Trophoblast cell (in vitro differentiated cells and primary cell): Measurements from ENCODE around the gene PARD3B.

ENCODE experiments used
- DNase-seq, 2 donors: peaks; one replicate each; pipeline ENCODE4 v3.0.0-alpha.2; 2016
- H2AFZ ChIP-seq: 2 replicates; pipeline ENCODE4 v1.6.1; 2013; ENCODE audit warnings: low read length, moderate library complexity, mild to moderate bottlenecking; ENCODE audit not compliant: insufficient read depth, poor library complexity
- H2AK5ac ChIP-seq: 2 replicates; pipeline ENCODE4 v1.6.1; 2013; ENCODE audit warnings: mild to moderate bottlenecking, low read length
- H2BK120ac ChIP-seq: 2 replicates; pipeline ENCODE4 v1.6.1; 2013; ENCODE audit warnings: low read length, mild to moderate bottlenecking, moderate library complexity; ENCODE audit not compliant: insufficient read depth, poor library complexity
- H2BK12ac ChIP-seq: 2 replicates; pipeline ENCODE4 v1.6.1; 2013; ENCODE audit warnings: mild to moderate bottlenecking, low read length, moderate library complexity
- H2BK5ac ChIP-seq: 2 replicates; pipeline ENCODE4 v1.6.1; 2013; ENCODE audit warnings: low read length, low read depth, moderate library complexity, mild to moderate bottlenecking; ENCODE audit not compliant: poor library complexity
- H3K14ac ChIP-seq: 2 replicates; pipeline ENCODE4 v1.6.1; 2013; ENCODE audit warnings: mild to moderate bottlenecking, low read length
- H3K18ac ChIP-seq: 2 replicates; pipeline ENCODE4 v1.6.1; 2013; ENCODE audit warnings: mild to moderate bottlenecking, low read length
- H3K23ac ChIP-seq: 2 replicates; pipeline ENCODE4 v1.6.1; 2013; ENCODE audit warnings: low read length
- H3K27ac ChIP-seq: 2 replicates; pipeline ENCODE4 v1.5.1; 2013; ENCODE audit warnings: low read depth, mild to moderate bottlenecking, inconsistent platforms, low read length, moderate library complexity
- H3K27me3 ChIP-seq: 2 replicates; pipeline ENCODE4 v1.6.1; 2013; ENCODE audit warnings: inconsistent platforms, mild to moderate bottlenecking, low read length, moderate library complexity; ENCODE audit not compliant: insufficient read depth
- H3K36me3 ChIP-seq, 2 experiments: 1 replicate in 1 of 2; 2 replicates in 1 of 2; pipeline ENCODE4 v1.6.1; 2013; ENCODE audit warnings: low read length in 2 of 2, mild to moderate bottlenecking in 2 of 2, moderate library complexity in 1 of 2; ENCODE audit not compliant: insufficient read depth in 2 of 2, control insufficient read depth in 1 of 2
- H3K4ac ChIP-seq: 2 replicates; pipeline ENCODE4 v1.6.1; 2013; ENCODE audit warnings: low read depth, mild to moderate bottlenecking, low read length, moderate library complexity
- H3K4me1 ChIP-seq, 2 experiments: 1 replicate in 1 of 2; 2 replicates in 1 of 2; pipeline ENCODE4 v1.6.1; 2013; ENCODE audit warnings: low read length in 2 of 2, mild to moderate bottlenecking in 2 of 2, moderate library complexity in 1 of 2; ENCODE audit not compliant: insufficient read depth in 2 of 2, control insufficient read depth in 1 of 2
- H3K4me2 ChIP-seq: 2 replicates; pipeline ENCODE4 v1.6.1; 2013; ENCODE audit warnings: inconsistent platforms, mild to moderate bottlenecking, low read length, moderate library complexity
- H3K4me3 ChIP-seq: 2 replicates; pipeline ENCODE4 v1.5.1; 2013; ENCODE audit warnings: mild to moderate bottlenecking, low read depth, low read length, inconsistent platforms
- H3K79me1 ChIP-seq: one replicate; pipeline ENCODE4 v1.6.1; 2013; ENCODE audit warnings: low read length
- H3K79me2 ChIP-seq: 2 replicates; pipeline ENCODE4 v1.6.1; 2013; ENCODE audit warnings: low read length, mild to moderate bottlenecking; ENCODE audit not compliant: control insufficient read depth, insufficient read depth, poor library complexity
- H3K9ac ChIP-seq: 2 replicates; pipeline ENCODE4 v1.6.1; 2013; ENCODE audit warnings: mild to moderate bottlenecking, low read length
- H3K9me3 ChIP-seq: 2 replicates; pipeline ENCODE4 v1.6.1; 2013; ENCODE audit warnings: low read depth, mild to moderate bottlenecking, control low read depth, inconsistent platforms, low read length; ENCODE audit not compliant: insufficient read depth
- H4K12ac ChIP-seq: 2 replicates; pipeline ENCODE4 v1.6.1; 2013; ENCODE audit warnings: low read depth, mild to moderate bottlenecking, low read length, moderate library complexity
- H4K8ac ChIP-seq: 2 replicates; pipeline ENCODE4 v1.6.1; 2013; ENCODE audit warnings: low read depth, mild to moderate bottlenecking, low read length, moderate library complexity
- H4K91ac ChIP-seq: one replicate; pipeline ENCODE4 v1.6.1; 2013; ENCODE audit warnings: low read depth, mild to moderate bottlenecking, low read length, moderate library complexity
- WGBS: extraction: QIAGEN DNeasy Blood & Tissue Kit; methylation state at CpG from one replicate; pipeline ENCODE4 v1.1.7; 2013; ENCODE audit warnings: missing lambda C conversion rate; ENCODE audit not compliant: insufficient read length, insufficient coverage; ENCODE audit errors: extremely low coverage; 5-methylcytosine and 5-hydroxymethylcytosine counted together

PARD3B gene

GRCh38 chr2:205197468-205198139 is 652.3 kb downstream of the PARD3B start:
- H3K79me1 ChIP-seq = no peaks in the 10 kb centered on the region

DNA sequence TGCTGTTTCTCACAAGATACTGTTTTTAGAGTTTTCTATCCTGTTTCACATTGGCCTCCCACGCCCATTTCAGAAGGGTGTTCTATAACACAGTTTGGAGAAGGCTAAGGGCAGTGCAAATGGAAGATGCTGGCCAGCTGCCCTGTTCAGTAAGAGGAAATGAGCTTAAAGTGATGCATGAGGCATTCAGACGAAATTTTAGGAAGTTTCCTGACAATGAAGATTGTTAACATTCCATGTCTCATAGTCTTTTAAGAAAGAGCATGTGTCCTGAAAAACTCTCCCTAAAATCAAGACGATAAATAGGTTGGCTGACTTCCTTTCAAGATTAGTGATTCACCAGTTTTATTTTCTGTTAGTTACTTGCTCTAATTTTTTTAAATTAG is 652.9 kb downstream of the PARD3B start:
- H2AK5ac ChIP-seq = no peak overlapping the region
- H4K8ac ChIP-seq = no peak overlapping the region
- no peak overlapping the region for H3K23ac ChIP-seq
- H3K36me3 ChIP-seq = no peaks in the 10 kb centered on the region
- no peak overlapping the region for H2BK120ac ChIP-seq
- H3K9ac ChIP-seq = no peak overlapping the region
- no peak overlapping the region for H2BK12ac ChIP-seq
- no peaks in the 10 kb centered on the region for H3K79me2 ChIP-seq
- no CpG with 5 or more reads among the region's 3 CpGs for WGBS
- H3K4me3 ChIP-seq = no peak overlapping the region
- no peak overlapping the region for H3K27ac ChIP-seq
- H2AFZ ChIP-seq = no peak overlapping the region
- H3K4ac ChIP-seq = no peak overlapping the region
- H3K4me2 ChIP-seq = no peak overlapping the region
- DNase-seq = no peak
- no peaks in the 10 kb centered on the region for H3K27me3 ChIP-seq
- no peak overlapping the region for H2BK5ac ChIP-seq
- no peak overlapping the region for H4K91ac ChIP-seq
- H3K14ac ChIP-seq = no peak overlapping the region
- H3K79me1 ChIP-seq = no peaks in the 10 kb centered on the region
- H3K9me3 ChIP-seq = no peaks in the 10 kb centered on the region
- no peak overlapping the region for H4K12ac ChIP-seq
- no peaks in the 10 kb centered on the region for H3K4me1 ChIP-seq
- no peak overlapping the region for H3K18ac ChIP-seq

More at GRCh38 chr2:205197468-205198139, 652.3 kb downstream of the PARD3B start:
- Histone ChIP-seq H3K9ac (no peak overlapping the region), H3K23ac (no peak overlapping the region), H4K12ac (no peak overlapping the region), H3K9me3 (no peaks in the 10 kb centered on the region), H3K36me3 (no peaks in the 10 kb centered on the region), H3K4ac (no peak overlapping the region), H2AK5ac (no peak overlapping the region), H2BK12ac (no peak overlapping the region), H3K79me2 (no peaks in the 10 kb centered on the region), H3K4me3 (no peak overlapping the region), H2BK5ac (no peak overlapping the region), H3K4me1 (no peaks in the 10 kb centered on the region), H2BK120ac (no peak overlapping the region), H4K91ac (no peak overlapping the region), H2AFZ (no peak overlapping the region), H3K27ac (no peak overlapping the region), H3K4me2 (no peak overlapping the region), H3K27me3 (no peaks in the 10 kb centered on the region), H3K14ac (no peak overlapping the region), H3K18ac (no peak overlapping the region), H4K8ac (no peak overlapping the region)
- no peak for DNase-seq

DNA sequence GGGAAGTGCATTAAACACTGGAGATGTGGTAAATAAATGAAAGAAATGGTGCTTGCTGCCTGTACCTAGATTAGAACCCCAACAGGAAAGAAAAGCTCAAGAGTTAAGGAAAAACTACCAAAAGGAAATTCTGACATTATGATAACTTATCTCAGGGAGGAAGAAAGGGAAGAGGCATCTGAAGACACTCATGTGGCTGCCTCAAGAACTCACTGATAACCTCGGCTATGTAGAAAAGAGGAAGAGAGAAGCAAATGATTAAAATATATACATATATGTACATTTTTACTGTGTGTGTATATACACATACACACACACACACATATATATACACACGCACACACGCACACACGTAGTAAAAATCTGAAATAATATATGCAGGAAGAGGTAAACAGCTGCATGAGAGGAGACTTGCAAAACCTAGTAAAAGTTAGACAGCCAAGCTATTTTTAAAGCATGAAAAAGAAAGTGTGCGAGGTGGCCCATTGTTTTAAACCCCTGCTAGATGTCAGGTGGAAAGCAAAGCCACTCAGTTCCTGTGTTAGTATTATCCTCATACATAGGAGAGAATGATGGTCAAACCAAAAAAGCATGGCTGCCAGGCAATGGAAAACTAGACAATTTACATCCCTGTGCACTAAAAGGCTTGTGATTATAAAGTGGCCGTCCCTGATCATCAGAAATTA is 654.0 kb downstream of the PARD3B start:
- H2AFZ ChIP-seq = no peak overlapping the region
- no peak overlapping the region for H3K4me3 ChIP-seq
- no peak overlapping the region for H3K18ac ChIP-seq
- no peak overlapping the region for H3K9ac ChIP-seq
- no CpG with 5 or more reads among the region's 6 CpGs for WGBS
- no peak for DNase-seq
- H3K36me3 ChIP-seq = no peaks in the 10 kb centered on the region
- H3K14ac ChIP-seq = no peak overlapping the region
- no peaks in the 10 kb centered on the region for H3K79me2 ChIP-seq
- H4K91ac ChIP-seq = no peak overlapping the region
- H3K4me1 ChIP-seq = no peaks in the 10 kb centered on the region
- no peak overlapping the region for H2AK5ac ChIP-seq
- H3K4ac ChIP-seq = no peak overlapping the region
- no peak overlapping the region for H2BK5ac ChIP-seq
- H4K8ac ChIP-seq = no peak overlapping the region
- no peak overlapping the region for H3K27ac ChIP-seq
- H3K79me1 ChIP-seq = no peaks in the 10 kb centered on the region
- H3K23ac ChIP-seq = no peak overlapping the region
- H2BK12ac ChIP-seq = no peak overlapping the region
- H2BK120ac ChIP-seq = no peak overlapping the region
- no peaks in the 10 kb centered on the region for H3K9me3 ChIP-seq
- H3K4me2 ChIP-seq = no peak overlapping the region
- no peak overlapping the region for H4K12ac ChIP-seq
- no peaks in the 10 kb centered on the region for H3K27me3 ChIP-seq

GRCh38 chr2:205210494-205210893 is 665.2 kb downstream of the PARD3B start:
- Histone ChIP-seq H3K9me3 (no peaks in the 10 kb centered on the region), H3K79me2 (no peaks in the 10 kb centered on the region), H4K12ac (no peak overlapping the region), H3K27me3 (no peaks in the 10 kb centered on the region), H3K4me3 (no peak overlapping the region), H3K14ac (no peak overlapping the region), H2BK120ac (no peak overlapping the region), H4K91ac (no peak overlapping the region), H3K4ac (no peak overlapping the region), H3K79me1 (no peaks in the 10 kb centered on the region), H2BK5ac (no peak overlapping the region), H3K23ac (no peak overlapping the region), H3K9ac (no peak overlapping the region), H3K18ac (no peak overlapping the region), H3K36me3 (no peaks in the 10 kb centered on the region), H4K8ac (no peak overlapping the region), H3K4me1 (no peaks in the 10 kb centered on the region), H3K27ac (no peak overlapping the region), H2AFZ (no peak overlapping the region), H2AK5ac (no peak overlapping the region), H2BK12ac (no peak overlapping the region), H3K4me2 (no peak overlapping the region)
- no peak for DNase-seq
- no CpG with 5 or more reads among the region's 2 CpGs for WGBS
